Activated T-cell treated with anti-CD3 and anti-CD28 coated beads for 24 hours (primary cell): ENCODE measurements around the gene CFDP1.

Experiments
- DNase-seq: peaks from one replicate; pipeline ENCODE4 v3.0.0-alpha.2; 2020; ENCODE audit warnings: low read depth

CFDP1 gene

DNA sequence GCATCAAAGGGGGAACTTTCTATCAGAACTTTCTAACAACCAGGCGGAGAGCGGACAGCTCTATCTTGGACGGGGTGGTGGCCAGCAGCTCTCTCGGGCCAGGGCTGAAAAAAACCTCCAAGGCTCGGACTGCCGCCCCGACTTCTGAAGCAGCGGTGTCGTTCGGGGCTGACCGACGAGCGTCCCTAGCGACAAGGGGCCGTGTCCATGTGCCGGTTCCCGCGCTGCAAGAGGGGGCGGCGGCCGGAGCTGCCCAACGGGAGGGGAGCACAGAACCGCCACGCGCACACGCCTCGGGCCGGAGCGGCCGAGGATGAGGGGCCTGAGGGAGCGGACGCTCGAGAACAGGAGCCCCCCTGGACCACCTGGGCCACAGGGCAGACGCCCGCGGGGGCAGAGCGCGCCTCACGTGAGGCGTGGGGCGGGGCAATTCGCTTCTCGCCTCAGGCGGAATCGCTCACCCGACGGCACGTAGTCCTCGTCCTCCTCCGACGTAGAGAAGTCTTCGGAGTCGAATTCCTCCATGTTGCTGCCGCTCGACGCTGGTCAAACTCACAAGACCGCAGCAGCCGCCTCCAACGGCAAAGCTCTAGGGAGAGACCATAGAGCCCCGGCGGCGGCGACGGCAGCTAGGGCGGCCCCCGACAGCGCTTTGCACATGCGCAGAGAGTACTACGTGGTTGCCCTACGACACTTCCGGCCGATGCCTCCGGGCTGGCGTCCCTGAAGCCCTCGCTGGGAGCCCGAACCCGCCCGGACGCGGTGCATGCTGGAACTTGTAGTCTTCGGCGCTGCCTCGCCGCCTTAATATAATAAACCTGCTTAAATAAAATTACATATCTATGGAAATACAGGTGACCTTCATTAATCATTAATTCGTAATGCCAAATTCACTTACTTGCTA lies at the start of gene CFDP1:
Gene CFDP1 (minus strand): TSS at position 676 of the 904 bp plus-strand sequence. CDS start 151 bp downstream, at position 525.
- peak; percentile 91 for DNase-seq

DNA sequence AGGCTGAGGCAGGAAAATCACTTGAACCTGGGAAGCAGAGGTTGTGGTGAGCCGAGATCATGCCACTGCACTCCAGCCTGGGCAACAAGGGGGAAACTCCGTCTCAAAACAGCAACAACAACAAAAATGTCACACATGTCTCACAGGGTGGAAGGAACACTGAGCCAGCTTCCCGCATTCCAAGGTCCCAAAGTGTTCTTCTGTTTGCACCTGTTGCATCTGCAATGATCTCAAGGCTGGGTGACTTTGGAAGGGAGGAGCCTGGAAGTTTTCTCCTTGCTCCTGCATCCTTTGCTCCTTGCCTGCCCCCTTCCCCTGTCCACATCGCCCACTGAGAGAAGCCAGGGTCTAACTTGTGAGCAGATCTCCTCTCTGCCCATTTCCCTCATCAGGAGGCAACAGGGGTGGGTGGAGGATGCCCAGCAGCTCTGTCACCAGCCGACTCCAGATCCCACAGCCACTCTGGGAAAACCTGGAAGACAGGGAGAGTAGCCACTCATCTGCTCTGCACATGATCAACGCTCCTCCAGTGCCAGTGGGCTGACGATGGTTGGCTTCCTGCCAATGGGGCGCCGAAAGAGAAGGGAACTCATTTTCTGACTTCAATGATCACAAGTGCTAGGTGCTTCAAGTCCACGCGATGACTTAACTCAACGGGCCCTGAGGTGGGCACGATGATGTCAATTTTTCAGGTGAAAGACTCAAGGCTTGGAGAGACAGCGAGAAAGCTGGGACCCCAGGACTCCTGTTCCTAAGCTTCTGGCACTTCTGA lies 49.3 kb upstream of the CFDP1 start:
- no peak for DNase-seq

DNA sequence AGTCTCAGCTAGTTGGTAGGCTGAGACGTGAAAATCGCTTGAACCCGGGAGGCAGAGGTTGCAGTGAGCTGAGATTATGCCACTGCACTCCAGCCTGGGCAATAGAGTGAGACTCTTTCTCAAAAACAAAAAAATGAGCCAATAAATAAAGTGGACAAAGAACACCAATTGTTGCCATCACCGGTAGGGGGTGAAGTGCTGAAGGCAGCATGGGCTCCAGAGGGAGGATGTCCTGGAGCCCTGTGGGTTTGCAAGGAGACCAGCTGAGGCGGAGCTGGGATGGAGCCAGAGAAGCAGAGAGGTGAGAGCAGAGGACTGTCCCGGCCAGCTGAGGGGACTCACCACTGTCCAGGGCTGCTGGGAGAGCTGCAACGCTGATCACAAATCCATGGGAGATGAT lies 48.2 kb upstream of the CFDP1 start:
- DNase-seq = no peak

DNA sequence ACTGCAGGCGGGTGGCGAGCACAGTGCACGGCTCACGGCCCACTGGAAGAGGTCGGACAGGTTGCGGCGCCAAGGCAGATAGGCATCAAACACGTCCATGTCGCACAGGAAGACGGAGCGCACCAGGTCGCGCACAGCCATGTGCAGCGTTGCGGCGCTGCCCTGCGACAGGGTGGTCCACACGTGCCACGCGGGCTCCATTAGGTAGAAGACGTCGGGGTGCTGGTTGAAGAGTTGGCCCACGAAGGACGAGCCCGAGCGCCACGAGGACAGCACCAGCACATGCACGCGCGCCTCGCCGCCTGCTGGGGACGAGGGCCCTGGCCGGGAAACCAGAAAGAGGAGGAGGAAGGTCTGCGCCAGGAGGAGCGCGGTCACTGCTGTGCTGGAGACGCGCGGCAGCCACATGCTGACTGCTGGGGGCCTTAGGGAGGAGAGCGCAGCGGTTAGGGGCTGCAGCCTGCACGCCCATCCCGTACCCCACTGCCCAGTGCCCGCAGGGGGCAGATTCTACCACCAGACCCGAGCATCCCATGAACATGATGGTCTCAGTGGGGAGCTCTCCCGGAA lies 46.2 kb upstream of the CFDP1 start:
- DNase-seq = no peak

DNA sequence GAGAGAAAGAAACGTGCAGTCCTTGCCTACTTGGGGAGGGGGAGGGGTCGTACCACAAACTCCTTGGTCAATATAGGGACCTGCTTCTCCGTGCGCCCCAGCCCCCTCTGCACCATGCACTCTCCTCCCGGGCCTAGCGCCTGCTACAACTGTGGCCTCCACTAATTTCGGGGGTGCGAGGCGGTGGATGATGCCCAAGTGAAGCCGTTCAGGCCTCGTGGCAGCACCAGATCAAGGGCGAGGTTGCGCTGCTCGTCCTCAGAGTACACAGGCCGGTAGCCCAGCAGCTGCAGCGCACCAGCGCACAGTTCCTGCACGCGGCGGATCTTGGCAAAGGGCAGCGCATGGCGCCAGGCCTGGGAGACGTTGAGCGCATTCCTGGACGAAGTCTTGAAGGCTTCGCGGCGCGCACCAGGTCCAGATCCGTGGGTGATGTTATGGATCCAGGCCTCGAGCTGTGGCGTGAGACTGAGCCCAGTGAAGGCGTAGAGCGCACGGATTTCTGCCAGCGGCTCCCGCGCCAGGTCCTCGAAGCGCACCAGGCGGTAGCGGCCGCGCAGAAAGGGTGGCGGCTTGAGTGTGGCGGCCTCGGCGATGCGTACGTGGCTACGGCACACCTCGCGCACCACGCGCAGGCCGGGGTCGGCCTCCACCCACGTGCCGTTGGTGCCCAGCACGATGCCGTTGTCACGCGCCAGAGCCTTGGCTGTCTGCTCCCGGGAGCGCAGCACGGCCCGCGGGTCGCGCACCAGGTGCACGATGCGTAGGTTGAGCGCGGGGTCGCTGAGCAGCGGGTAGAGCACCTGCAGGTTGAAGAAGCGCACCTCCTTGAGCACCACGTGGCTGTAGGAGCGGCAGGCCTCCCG lies 45.4 kb upstream of the CFDP1 start:
- no peak for DNase-seq

DNA sequence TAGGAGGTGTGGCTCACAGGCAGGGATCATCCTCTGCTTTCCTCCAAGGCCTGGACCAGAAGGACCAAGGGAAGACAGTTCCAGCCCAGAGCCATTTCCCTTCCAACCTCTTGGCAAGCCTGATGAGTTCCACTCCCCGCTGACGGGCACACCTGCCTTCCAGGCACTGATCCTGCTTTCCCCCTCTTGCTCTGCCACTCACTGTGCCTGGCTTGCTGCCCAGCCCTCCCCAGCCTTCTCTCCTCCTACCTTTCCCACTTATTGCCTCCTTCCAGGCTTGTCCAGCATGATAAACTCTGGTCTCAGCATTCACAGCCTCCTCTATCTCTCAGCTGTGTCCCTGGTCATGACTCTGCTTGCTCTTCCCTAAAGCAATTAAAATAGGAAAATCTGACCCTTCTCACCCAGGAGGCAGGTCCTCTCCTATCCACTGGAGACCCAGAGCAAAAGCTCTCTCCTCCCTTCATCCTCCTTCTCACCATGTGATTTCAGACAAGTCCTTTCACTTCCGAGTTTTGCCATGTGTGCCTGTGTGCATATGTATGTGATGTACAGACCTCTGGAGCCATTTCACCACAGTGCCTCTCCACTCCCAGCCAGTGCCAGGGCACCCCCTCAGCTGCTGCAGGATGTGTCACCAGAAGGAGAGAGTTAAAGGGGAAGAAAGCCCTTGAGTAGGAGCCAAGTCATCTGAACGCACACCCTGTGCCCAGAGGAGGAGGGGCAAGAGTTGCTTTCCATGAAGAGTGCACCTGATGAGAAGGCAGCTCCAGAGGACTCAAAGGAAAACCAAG lies 44.6 kb upstream of the CFDP1 start:
- DNase-seq = no peak

DNA sequence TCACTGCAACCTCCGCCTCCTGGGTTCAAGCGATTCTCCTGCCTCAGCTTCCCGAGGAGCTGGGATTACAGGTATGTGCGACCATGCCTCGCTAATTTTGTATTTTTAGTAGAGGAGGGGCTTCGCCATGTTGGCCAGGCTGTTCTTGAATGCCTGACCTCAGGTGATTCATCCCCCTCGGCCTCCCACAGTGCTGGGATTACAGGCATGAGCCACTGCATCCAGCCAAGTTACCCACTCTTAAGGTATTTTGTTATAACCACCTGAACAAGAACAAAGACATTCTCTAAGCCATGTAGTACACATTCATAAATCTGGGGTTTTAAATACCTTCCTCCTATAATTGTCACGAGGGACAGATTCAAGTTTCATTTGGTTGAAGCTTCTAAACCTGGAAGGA lies 43.5 kb upstream of the CFDP1 start:
- no peak for DNase-seq

DNA sequence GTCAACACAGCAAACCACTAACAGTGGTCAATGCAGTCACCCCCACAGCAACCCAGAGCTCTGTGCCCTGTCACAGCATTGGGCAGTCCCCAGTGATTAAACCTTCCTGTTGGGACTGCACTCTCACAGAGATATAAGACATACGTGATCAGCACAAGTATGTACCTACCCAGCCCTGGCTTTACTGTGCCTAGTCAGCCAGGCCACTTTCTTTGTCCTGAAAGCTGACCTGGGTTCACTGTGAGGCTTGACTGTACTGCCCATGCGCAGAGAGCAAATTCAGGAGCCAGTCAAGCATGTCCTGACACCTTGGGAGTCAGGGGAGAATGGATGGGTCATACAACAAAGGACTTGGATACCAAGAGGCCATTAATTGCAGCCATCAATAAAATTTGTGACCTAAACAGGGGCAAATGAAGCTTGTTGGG lies 42.1 kb upstream of the CFDP1 start:
- DNase-seq = no peak

DNA sequence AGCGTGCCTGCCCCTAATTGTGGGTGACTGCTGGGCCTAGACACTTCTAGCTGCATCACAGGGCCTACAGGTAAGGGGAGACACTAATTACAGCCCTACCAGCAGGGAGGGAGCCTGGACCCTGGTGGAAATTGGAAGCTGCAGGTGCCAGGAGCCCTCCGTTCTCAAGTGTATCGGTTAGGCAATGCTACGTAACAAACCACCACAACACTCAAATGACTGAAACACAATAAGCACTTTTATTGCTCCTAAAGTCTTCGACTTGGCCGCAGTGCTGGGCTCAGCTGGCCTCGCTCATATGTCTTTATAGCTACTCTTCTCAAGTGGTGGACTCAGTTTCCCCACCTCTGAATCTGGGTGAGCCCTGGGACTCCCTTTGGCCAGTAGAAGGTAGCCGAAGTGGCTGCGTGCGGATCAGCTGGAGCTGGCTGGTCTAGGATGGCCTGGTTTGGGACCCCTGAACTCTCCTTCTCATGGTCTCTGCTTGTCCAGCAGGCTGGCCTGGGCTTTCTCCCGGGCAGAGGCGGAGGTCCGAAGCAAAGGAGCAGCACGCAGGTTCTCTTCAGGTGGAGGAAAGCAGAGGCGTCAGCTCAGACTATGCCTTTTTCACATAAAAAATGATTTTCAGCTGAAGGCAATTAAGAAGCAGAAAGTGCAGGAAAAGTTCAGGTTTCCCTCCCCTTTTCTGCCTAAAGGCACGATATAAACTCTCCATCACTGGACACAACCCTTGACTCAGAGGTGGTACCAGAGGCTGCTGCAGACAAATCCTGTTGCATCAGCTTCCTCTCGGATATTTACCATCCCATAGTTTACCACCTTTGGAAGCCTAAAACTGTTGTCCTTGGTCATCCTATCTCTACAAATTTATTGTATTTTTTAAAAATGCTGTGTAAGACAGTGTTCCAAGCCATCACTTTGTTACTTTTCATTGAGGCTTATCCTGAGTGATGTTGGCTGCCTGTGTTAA lies 39.9 kb upstream of the CFDP1 start:
- DNase-seq = no peak

DNA sequence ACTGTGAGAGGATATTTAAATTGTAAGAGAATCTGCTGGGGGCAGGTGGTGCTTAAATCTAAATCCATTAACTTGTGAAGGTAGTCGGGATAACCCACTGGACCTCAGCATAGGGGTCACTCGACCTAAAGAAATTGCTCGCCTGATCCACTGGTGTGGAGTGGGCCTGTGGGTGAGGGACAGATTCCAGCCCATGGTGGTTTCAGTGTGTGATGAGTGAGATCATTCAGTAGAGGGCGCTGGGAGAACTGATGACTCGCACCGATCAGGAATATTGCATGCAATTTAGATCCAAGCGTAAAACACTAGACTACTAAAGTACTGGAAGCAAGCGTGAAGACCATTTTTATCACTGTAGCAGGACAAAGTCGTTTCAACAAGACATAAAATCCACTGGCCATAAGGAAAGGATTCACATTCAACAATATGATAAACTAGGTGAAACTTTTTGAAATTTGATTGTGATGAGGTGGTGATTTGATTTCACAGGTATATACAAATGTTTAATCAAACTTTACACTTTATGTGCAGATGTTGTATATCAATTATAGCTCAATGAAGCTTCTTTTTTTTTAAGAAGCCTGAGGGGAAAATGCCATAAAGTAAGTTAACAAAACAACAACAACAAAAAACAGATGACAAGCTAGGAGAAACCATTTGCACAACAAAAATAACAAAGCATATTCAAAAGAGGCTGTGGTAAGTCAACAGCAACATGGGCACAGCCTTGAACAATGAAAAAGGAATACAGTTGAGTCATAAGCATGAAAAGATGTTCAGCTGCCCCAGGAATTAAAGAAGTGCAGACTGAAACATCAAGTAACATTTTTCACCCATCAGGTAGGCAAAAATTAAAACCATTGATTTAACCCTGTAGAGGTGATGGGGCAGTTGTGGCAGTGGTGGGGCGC lies 38.7 kb upstream of the CFDP1 start:
- DNase-seq = no peak

DNA sequence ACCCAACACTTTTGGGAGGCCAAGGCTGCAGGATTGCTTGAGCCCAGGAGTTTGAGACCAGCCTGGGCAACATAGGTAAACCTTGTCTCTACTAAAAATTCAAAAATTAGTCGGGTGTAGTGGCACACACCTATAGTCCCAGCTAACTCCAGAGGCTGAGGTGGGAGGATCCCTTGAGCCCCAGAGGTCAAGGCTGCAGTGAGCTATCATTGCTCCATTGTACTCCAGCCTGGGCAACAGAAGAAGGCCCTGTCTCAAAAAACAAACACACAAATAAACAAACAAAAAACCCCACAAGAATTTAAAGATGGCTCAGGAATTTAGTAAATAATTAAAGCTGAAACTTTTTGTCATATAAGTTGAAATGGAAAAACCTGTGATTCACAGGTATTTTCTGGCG lies 33.5 kb upstream of the CFDP1 start:
- DNase-seq = no peak

DNA sequence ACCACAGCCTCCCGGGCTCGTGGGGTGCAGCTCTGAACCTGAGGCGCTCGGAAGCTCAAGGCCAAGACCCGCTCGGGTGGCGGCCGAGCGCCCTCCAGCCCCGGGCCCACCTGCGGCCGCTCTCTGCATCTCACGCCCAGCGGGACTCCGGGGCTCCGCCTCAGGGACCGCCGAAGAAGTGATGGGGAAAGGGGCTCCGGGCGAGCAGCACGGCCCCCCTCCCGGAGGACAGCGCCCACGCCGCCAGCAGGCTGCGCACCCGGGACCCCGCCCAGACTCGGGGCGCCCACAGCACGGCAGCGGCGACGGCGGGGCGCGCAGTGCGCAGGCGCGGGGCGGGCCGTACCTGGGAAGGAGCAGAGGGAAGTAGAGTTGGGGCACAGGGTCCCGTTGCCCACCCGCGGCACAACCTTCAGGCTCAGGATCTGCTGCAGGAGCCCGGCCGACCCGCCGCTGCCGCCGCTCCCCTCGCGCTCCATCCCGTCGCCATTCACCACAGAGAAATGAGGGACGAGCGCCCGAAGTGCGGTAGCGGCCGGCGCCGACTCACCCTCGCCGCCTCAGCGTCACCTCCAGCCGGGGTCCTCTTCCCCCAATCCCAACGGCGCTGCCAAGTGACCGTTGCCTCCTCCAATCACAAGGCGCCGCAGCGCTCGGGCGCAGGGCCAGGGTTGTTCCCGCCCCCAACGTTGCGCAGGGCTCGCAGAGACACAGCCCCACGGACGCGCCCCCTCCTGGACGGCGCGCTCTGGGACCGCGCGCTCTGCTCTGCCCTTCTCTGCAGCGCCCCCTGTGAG lies 31.0 kb upstream of the CFDP1 start, which contains the start of gene TMEM170A:
Gene TMEM170A (minus strand): TSS at position 568 of the 797 bp plus-strand sequence. CDS start 89 bp downstream, at position 479.
- peak; percentile 99 for DNase-seq

DNA sequence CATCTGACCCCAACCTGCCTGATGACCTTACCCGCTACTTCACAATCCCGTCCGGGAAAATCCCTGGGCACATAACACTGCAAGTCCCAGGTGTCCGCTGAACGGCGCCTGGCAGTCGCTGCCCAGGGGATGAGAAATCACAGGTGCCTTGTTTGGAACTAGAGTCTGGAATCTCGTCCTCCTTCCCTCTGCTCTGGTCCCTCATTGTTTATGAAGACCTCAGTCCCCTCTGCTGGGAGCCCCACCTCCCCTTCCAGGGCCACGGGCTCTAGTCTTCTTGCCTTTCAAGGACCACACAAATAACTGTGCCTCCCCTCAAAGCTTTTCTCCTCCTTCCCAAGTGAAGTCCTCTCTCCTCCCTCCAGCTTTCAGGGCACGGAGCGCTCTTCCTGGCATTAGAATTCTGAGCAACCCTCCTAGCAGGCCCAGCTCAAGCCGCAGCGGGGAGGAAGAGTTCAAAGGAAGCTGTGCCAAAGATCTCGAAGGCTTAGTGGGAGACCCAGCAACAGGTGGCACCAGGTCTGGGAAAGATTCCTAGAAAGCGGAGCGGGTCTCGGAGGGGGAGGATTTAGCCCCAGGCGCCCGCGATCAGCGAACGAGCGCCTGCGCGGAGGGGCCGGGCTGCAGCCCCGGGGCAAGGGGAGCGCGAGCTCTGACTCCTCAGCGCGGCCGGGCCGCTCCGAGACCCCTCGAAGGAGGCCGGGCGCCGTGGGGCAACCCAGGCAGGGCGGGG lies 30.3 kb upstream of the CFDP1 start:
- DNase-seq = peak; percentile 11

DNA sequence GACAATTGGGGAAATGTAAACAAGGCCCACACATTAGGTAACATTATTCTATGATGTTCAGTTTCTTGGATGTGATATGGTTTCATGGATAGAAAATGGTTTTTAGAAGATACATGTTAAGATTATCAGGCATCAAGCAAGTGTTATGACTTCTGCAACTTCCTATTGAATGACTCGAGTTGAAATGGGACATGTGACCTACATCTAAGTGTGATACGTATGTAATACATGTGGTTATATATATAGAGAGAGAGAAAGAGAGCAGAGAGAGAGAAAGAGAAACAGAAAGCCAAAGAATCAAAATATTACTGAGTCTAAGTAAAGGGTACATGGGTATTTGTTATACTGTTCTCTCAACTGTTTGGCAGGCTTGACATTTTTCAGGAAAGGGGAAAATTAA lies 29.5 kb upstream of the CFDP1 start:
- DNase-seq = no peak

DNA sequence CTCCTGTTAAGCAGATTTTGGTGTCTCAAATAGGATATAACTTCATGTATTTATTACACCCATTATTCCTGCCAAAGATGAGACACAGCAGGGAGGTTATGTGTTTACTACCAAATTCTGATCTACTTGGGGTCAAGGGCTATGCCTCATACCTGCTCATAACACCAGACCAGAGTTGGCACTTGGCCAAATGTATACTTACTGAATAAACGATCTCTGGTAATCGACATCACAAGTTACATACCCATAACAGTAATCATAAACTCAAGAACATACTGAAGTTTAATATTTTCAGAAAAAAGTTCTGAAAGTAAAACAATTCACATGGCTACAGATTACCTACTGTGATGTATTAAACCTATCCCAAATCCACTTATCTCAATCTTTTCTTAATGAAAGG lies 28.3 kb upstream of the CFDP1 start:
- DNase-seq = no peak

DNA sequence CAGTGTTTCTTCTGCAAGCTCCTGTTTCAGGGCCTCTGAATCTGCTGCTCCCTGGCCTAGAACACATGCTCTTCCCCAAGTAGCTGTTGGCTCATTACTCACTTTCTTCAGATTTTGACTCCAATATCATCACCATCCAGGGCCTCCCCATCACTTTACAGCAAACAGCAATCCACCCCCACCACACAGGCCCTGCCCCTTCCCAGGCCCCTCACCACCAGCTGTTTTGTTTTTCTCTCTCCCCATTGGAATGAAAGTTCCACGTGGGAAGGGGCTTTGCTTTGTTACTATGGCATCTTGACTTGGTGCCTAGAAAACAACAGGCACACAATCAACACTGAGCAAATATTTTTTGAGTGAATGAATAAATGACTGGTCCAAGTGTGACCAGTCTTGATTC lies 27.1 kb upstream of the CFDP1 start:
- DNase-seq = no peak

DNA sequence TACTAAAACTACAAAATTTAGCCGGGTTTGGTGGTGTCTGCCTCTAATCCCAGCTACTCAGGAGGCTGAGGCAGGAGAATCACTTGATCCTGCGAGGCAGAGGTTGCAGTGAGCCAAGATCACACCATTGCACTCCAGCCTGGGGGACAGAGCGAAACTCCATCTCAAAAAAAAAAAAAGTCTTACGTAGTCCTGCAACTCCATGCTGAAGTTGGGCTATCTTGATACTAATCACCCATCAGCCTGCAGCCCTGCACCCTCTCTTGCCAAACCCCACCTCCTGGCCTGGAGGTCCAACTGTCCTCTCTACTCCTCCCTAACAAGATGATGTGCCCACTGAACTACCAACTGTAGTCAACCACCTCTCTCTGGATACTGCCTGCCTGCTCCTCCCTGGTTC lies 26.4 kb upstream of the CFDP1 start:
- DNase-seq = no peak
